HG03439 (cell line): Measurements from ENCODE around the gene PDIA3.
"Not testable (repeated sequence)": the region's sequence is repeated elsewhere in the genome, so short reads cannot be mapped to it uniquely, and the experiment has no call there.

ENCODE experiments used
- ATAC-seq: cut with Tn5 transposase; IDR thresholded peaks from one replicate; pipeline ENCODE4 v1.9.1; 2021; ENCODE audit warnings: mild to moderate bottlenecking, moderate library complexity; ENCODE audit not compliant: unreplicated experiment

The PDIA3 gene

DNA sequence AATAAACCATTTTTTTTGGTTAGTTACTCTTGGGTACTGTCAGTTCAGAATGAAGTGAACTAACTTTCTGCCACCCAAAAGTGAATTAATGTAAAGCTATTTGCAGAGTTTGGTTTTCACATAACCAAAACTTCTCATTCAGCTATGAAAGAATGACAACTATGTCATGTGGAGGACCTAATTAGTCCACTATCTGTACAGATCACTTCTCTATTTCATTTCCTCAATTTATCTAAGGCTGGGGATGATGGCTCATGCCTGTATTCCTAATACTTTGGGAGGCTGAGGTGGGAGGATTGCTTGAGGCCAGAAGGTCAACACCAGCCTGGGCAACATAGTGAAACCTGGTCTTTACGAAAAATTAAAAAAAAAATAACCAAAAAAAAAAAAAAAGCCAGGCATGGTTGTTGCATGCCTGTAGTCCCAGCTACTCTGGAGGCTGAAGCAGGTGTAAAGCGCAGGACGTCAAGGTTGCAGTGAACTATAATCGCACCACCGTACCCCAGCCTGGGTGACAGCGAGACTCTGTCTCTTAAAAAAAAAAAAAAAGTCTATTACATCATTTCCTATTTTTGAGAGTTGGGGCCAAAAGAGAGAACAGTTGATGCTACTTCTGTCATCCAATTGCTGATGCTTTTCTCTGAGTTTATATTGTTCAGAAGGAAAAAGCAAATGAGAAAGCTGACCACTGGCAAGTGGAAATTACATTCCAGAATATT lies 62.9 kb downstream of the PDIA3 start:
- ATAC-seq, result peak; percentile 60

DNA sequence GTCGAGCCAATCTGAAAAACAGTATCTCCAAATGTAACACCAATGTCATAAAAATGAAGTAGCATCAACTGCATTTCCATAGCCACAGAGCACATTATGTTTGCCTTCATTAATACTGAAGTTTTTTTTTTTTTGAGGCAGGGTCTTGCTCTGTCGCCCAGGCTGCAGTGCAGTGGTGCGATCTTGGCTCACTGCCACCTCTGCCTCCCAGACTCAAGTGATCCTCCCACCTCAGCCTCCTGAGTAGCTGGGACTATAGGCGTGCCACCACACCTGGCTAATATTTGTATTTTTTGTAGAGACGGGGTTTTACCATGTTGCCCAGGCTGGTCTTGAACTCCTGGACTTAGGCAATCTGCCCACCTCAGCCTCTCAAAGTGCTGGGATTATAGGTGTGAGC lies 68.8 kb downstream of the PDIA3 start:
- not testable (repeated sequence) for ATAC-seq

DNA sequence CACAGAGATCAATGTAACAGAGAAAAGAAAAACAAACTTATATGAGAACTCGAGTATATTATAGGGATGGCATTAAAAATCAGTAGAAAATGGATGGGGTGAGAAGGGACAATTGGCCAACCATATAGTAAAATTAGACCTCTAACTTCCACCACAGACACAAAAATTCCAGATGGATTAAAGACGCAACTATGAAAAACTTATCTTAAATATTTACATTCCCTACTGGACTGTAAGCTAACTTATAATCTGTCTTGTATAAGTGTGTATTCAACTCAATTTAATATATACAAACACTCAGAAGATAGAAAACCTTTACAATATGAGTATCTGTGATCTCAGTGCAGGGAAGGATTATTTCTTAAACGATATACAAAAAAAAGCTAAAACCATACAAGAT lies 75.3 kb downstream of the PDIA3 start:
- ATAC-seq, result no peak
